NT2/D1 (cell line): ENCODE results near the gene CBX8.

Experiments used
- SUZ12 ChIP-seq: IDR thresholded peaks from 2 replicates; pipeline ENCODE4 v1.6.1; 2011; ENCODE audit not compliant: insufficient read length, insufficient read depth; ENCODE audit errors: extremely low read depth
- YY1 ChIP-seq: IDR thresholded peaks from 2 replicates; pipeline ENCODE4 v1.6.1; 2011; ENCODE audit not compliant: insufficient read length, insufficient read depth

GRCh38 chr17:79830303-79830702 lies 33.4 kb upstream of the CBX8 start:
- TF ChIP-seq YY1 (no peak), SUZ12 (no peak)
